Measurements from ENCODE around the gene MYT1. TPM values are rescaled to one million over a fixed set of nuclear protein-coding genes. Genes with fewer than 3 reads are reported as not detected.
"Not testable (repeated sequence)": the region's sequence is repeated elsewhere in the genome, so short reads cannot be mapped to it uniquely, and the experiment has no call there.

MYT1 gene
- total RNA-seq (2014; rRNA removed; shearing (Covaris generic); ENCODE audit: low replicate concordance): 3.5 and 4.1 TPM in 2 replicates

- no peaks in the 10 kb centered on the region for H3K36me3 ChIP-seq (ENCODE audit: insufficient read depth, low read length)
- no peak within 1 kb of the TSS for H3K27ac ChIP-seq (ENCODE audit: low read length)
- no peaks in the 10 kb centered on the region for H3K9me3 ChIP-seq (ENCODE audit: low read length)
- H4K20me1 ChIP-seq (ENCODE audit: insufficient read depth, low read depth, low read length): 0 out of 2 replicates have a peak, but pooled peaks cover 3% of the 10 kb centered on the region
- DNase-seq: no peak
- H3K9ac ChIP-seq (ENCODE audit: low read length): no peak within 1 kb of the TSS
- no peak within 1 kb of the TSS for H2AFZ ChIP-seq (ENCODE audit: low read length)
- H3K4me3 ChIP-seq (ENCODE audit: low read length): no peak within 1 kb of the TSS
- no peak within 1 kb of the TSS for H3K4me2 ChIP-seq (ENCODE audit: low read depth, low read length, poor library complexity, severe bottlenecking)
- no peaks in the 10 kb centered on the region for H3K79me2 ChIP-seq (ENCODE audit: low read length)
- no peaks in the 10 kb centered on the region for H3K4me1 ChIP-seq (ENCODE audit: low read length)
- no peaks in the 10 kb centered on the region for H3K27me3 ChIP-seq (ENCODE audit: low read length)
- no peaks in the 10 kb centered on the region for H3K9me2 ChIP-seq (replicated peaks; ENCODE audit: insufficient read depth, low read length)
These were observed at the start of gene MYT1 for GRCh38 chr20:64164123-64164836. TSS of gene MYT1 (plus strand) at chr20:64164452. CDS start at chr20:64198862, 34,410 bp downstream.

- Histone ChIP-seq H4K20me1 (ENCODE audit: insufficient read depth, low read depth, low read length) (no peaks in the 10 kb centered on the region), H3K79me2 (ENCODE audit: low read length) (no peaks in the 10 kb centered on the region), H3K36me3 (ENCODE audit: insufficient read depth, low read length) (no peaks in the 10 kb centered on the region), H3K4me3 (ENCODE audit: low read length) (no peak overlapping the region), H3K27me3 (ENCODE audit: low read length) (no peaks in the 10 kb centered on the region), H3K9me3 (ENCODE audit: low read length) (no peaks in the 10 kb centered on the region), H3K27ac (ENCODE audit: low read length) (no peak overlapping the region), H3K9me2 (replicated peaks; ENCODE audit: insufficient read depth, low read length) (no peaks in the 10 kb centered on the region), H3K4me2 (ENCODE audit: low read depth, low read length, poor library complexity, severe bottlenecking) (no peak overlapping the region), H3K9ac (ENCODE audit: low read length) (no peak overlapping the region), H3K4me1 (ENCODE audit: low read length) (peaks cover 23% of the 10 kb centered on the region), H2AFZ (ENCODE audit: low read length) (no peak overlapping the region)
- DNase-seq: no peak
These were observed 48.9 kb upstream of the MYT1 start for GRCh38 chr20:64115171-64115911.

GRCh38 chr20:64116016-64116415 is 48.2 kb upstream of the MYT1 start:
- Histone ChIP-seq H3K9me2 (replicated peaks; ENCODE audit: insufficient read depth, low read length) (no peaks in the 10 kb centered on the region), H4K20me1 (ENCODE audit: insufficient read depth, low read depth, low read length) (no peaks in the 10 kb centered on the region), H3K4me2 (ENCODE audit: low read depth, low read length, poor library complexity, severe bottlenecking) (no peak overlapping the region), H3K4me1 (ENCODE audit: low read length) (peaks cover 27% of the 10 kb centered on the region), H3K79me2 (ENCODE audit: low read length) (no peaks in the 10 kb centered on the region), H3K9ac (ENCODE audit: low read length) (no peak overlapping the region), H3K4me3 (ENCODE audit: low read length) (no peak overlapping the region), H3K27me3 (ENCODE audit: low read length) (no peaks in the 10 kb centered on the region), H3K36me3 (ENCODE audit: insufficient read depth, low read length) (no peaks in the 10 kb centered on the region), H3K27ac (ENCODE audit: low read length) (no peak overlapping the region), H3K9me3 (ENCODE audit: low read length) (no peaks in the 10 kb centered on the region), H2AFZ (ENCODE audit: low read length) (no peak overlapping the region)
- no peak for DNase-seq

- Histone ChIP-seq H3K36me3 (ENCODE audit: insufficient read depth, low read length) (no peaks in the 10 kb centered on the region), H3K4me1 (ENCODE audit: low read length) (peaks cover 22% of the 10 kb centered on the region), H4K20me1 (ENCODE audit: insufficient read depth, low read depth, low read length) (no peaks in the 10 kb centered on the region), H3K27me3 (ENCODE audit: low read length) (no peaks in the 10 kb centered on the region), H3K27ac (ENCODE audit: low read length) (no peak overlapping the region), H3K79me2 (ENCODE audit: low read length) (no peaks in the 10 kb centered on the region), H3K9me3 (ENCODE audit: low read length) (no peaks in the 10 kb centered on the region), H3K9me2 (replicated peaks; ENCODE audit: insufficient read depth, low read length) (no peaks in the 10 kb centered on the region), H3K9ac (ENCODE audit: low read length) (no peak overlapping the region), H2AFZ (ENCODE audit: low read length) (no peak overlapping the region), H3K4me3 (ENCODE audit: low read length) (no peak overlapping the region), H3K4me2 (ENCODE audit: low read depth, low read length, poor library complexity, severe bottlenecking) (no peak overlapping the region)
- no peak for DNase-seq
These were observed 47.5 kb upstream of the MYT1 start for GRCh38 chr20:64116541-64117431.

- not testable (repeated sequence) for H3K9ac ChIP-seq (ENCODE audit: low read length); H3K9me2 ChIP-seq (replicated peaks; ENCODE audit: insufficient read depth, low read length); H3K27me3 ChIP-seq (ENCODE audit: low read length); H2AFZ ChIP-seq (ENCODE audit: low read length); H3K4me2 ChIP-seq (ENCODE audit: low read depth, low read length, poor library complexity, severe bottlenecking); H3K27ac ChIP-seq (ENCODE audit: low read length); H3K4me3 ChIP-seq (ENCODE audit: low read length); H4K20me1 ChIP-seq (ENCODE audit: insufficient read depth, low read depth, low read length); H3K79me2 ChIP-seq (ENCODE audit: low read length); H3K36me3 ChIP-seq (ENCODE audit: insufficient read depth, low read length); DNase-seq; H3K9me3 ChIP-seq (ENCODE audit: low read length)
- H3K4me1 ChIP-seq (ENCODE audit: low read length): peaks cover 16% of the 10 kb centered on the region
These were observed 46.8 kb upstream of the MYT1 start for GRCh38 chr20:64117432-64117777.

- Histone ChIP-seq H3K4me1 (ENCODE audit: low read length) (peaks cover 11% of the 10 kb centered on the region), H3K4me3 (ENCODE audit: low read length) (no peak overlapping the region), H3K27me3 (ENCODE audit: low read length) (no peaks in the 10 kb centered on the region), H3K27ac (ENCODE audit: low read length) (no peak overlapping the region), H3K9me3 (ENCODE audit: low read length) (no peaks in the 10 kb centered on the region), H3K79me2 (ENCODE audit: low read length) (no peaks in the 10 kb centered on the region), H3K9me2 (replicated peaks; ENCODE audit: insufficient read depth, low read length) (no peaks in the 10 kb centered on the region), H3K36me3 (ENCODE audit: insufficient read depth, low read length) (no peaks in the 10 kb centered on the region), H3K9ac (ENCODE audit: low read length) (no peak overlapping the region), H3K4me2 (ENCODE audit: low read depth, low read length, poor library complexity, severe bottlenecking) (no peak overlapping the region), H2AFZ (ENCODE audit: low read length) (no peak overlapping the region), H4K20me1 (ENCODE audit: insufficient read depth, low read depth, low read length) (no peaks in the 10 kb centered on the region)
- DNase-seq: no peak
These were observed 45.0 kb upstream of the MYT1 start for GRCh38 chr20:64119301-64119680.

GRCh38 chr20:64119681-64120341 is 44.4 kb upstream of the MYT1 start:
- no peak overlapping the region for H2AFZ ChIP-seq (ENCODE audit: low read length)

More at GRCh38 chr20:64119681-64120341, 44.4 kb upstream of the MYT1 start:
- no peaks in the 10 kb centered on the region for H3K79me2 ChIP-seq (ENCODE audit: low read length)
- no peaks in the 10 kb centered on the region for H3K27me3 ChIP-seq (ENCODE audit: low read length)
- no peaks in the 10 kb centered on the region for H4K20me1 ChIP-seq (ENCODE audit: insufficient read depth, low read depth, low read length)
- no peak overlapping the region for H3K9ac ChIP-seq (ENCODE audit: low read length)
- H3K36me3 ChIP-seq (ENCODE audit: insufficient read depth, low read length): no peaks in the 10 kb centered on the region
- no peak overlapping the region for H3K27ac ChIP-seq (ENCODE audit: low read length)
- H3K9me3 ChIP-seq (ENCODE audit: low read length): no peaks in the 10 kb centered on the region
- H3K9me2 ChIP-seq (replicated peaks; ENCODE audit: insufficient read depth, low read length): no peaks in the 10 kb centered on the region
- no peak overlapping the region for H3K4me3 ChIP-seq (ENCODE audit: low read length)
- DNase-seq: no peak
- peaks cover 11% of the 10 kb centered on the region for H3K4me1 ChIP-seq (ENCODE audit: low read length)
- H3K4me2 ChIP-seq (ENCODE audit: low read depth, low read length, poor library complexity, severe bottlenecking): peak overlapping the region; percentile 51
